ENCODE results near the gene TIA1. TPM values are rescaled to one million over a fixed set of nuclear protein-coding genes. Genes with fewer than 3 reads are reported as not detected.

The TIA1 gene
- polyA plus RNA-seq, 3 donors = 47.0 to 61.9 (median 48.7) TPM

DNA sequence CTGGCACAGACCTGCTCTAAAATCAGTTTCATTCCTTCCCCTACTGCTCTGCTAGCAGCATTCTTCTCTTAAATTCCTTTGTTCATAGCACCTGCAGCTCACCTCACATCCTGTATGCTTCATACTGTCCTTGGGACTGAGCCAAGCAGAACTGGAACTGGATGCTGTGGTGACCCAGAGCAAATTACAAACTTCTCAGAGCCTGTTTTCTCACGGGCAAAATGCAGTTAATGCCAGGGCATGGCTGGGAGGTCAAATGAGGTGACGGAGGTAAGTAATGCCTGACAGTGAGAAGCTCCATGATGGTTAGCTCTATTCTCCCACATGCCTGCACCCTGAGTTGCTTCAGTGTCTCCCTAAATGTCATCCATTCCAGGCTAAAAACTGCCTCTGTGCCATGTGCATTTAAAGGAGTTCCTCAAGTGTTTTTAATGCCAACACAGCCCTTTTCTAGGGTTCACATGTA, 87.3 kb downstream of the TIA1 start:
- H3K27ac ChIP-seq (ENCODE audit: low read depth in 1 of 2, low read length in 2 of 2) = no peak overlapping the region
- no peak for TF ChIP-seq CTCF (IDR thresholded peaks at IDR 0.05)
- no peak overlapping the region for H3K4me3 Mint-ChIP-seq
- H3K27ac Mint-ChIP-seq = peak overlapping the region in 4 of 7 donors; percentile 0 to 40 (median 6)
- H3K9ac ChIP-seq (ENCODE audit: insufficient read depth, low read length, poor library complexity, severe bottlenecking) = no peak overlapping the region
- H3K4me1 Mint-ChIP-seq = no peaks in the 10 kb centered on the region
- no peaks in the 10 kb centered on the region for H3K27me3 Mint-ChIP-seq (ENCODE audit: low read depth in 3 of 3)
- intact Hi-C loops (cut with micrococcal nuclease) = no loop called here
- peaks cover 28 to 92% of the 10 kb centered on the region in 2 donors for H3K36me3 Mint-ChIP-seq
- WGBS (ENCODE audit: insufficient coverage) = 50% methylated on average over 1 of the region's 2 CpGs
- H3K4me2 ChIP-seq (replicated peaks; ENCODE audit: extremely low read depth, low read length, poor library complexity, severe bottlenecking) = no peak overlapping the region
- no peaks in the 10 kb centered on the region for H3K79me2 ChIP-seq (ENCODE audit: insufficient read depth, low read length)
- no peak for DNase-seq
- peaks cover 45 to 81% of the 10 kb centered on the region in 2 donors for H3K36me3 ChIP-seq (replicated peaks in 1 of 2; ENCODE audit: control insufficient read depth in 1 of 2, insufficient read depth in 2 of 2, low read length in 2 of 2)
- no peaks in the 10 kb centered on the region for H3K9me3 Mint-ChIP-seq
- H3K27me3 ChIP-seq (ENCODE audit: control insufficient read depth in 2 of 2, insufficient read depth in 2 of 2, low read length in 2 of 2) = no peaks in the 10 kb centered on the region
- H2AFZ ChIP-seq (ENCODE audit: insufficient read depth, low read depth, low read length, poor library complexity, severe bottlenecking) = no peak overlapping the region
- H3K4me1 ChIP-seq (ENCODE audit: control insufficient read depth in 1 of 2, insufficient read depth in 2 of 2, low read length in 2 of 2) = no peaks in the 10 kb centered on the region
- no peak overlapping the region for H3K4me3 ChIP-seq (replicated peaks in 1 of 3; ENCODE audit: low read depth in 2 of 3, low read length in 3 of 3)
- no peaks in the 10 kb centered on the region for H3K9me3 ChIP-seq (replicated peaks in 1 of 2; ENCODE audit: control insufficient read depth in 1 of 2, insufficient read depth in 1 of 2, low read length in 2 of 2)
- H4K20me1 ChIP-seq (ENCODE audit: insufficient read depth, low read length) = no peaks in the 10 kb centered on the region

DNA sequence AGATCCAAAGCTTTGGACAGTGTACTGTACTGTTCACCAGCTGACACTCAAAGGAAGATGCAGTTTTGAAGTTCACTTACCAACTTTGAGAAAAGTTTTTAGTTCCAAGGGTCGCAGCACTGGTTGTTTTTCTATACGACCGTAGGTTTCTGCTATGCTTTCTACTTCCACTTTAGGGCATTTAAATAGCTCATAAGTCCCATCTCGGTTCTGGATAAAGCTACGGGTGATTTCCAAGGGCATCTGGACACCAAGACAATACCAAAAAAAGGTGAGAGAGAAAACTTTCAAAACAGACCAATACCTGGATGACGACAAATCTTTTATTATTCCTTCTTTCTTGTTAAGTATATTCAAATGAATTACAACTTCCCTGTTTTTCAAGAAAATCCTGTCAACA, 87.9 kb downstream of the TIA1 start:
- Mint-ChIP-seq H3K4me3 (no peak overlapping the region), H3K36me3 (peaks cover 29 to 91% of the 10 kb centered on the region in 2 donors), H3K4me1 (no peaks in the 10 kb centered on the region), H3K27me3 (ENCODE audit: low read depth in 3 of 3) (no peaks in the 10 kb centered on the region), H3K27ac (peak overlapping the region in 1 of 7 donors; percentile 0), H3K9me3 (no peaks in the 10 kb centered on the region)
- intact Hi-C loops (cut with micrococcal nuclease) = no loop called here
- Histone ChIP-seq H3K9me3 (replicated peaks in 1 of 2; ENCODE audit: control insufficient read depth in 1 of 2, insufficient read depth in 1 of 2, low read length in 2 of 2) (no peaks in the 10 kb centered on the region), H3K79me2 (ENCODE audit: insufficient read depth, low read length) (no peaks in the 10 kb centered on the region), H3K4me1 (ENCODE audit: control insufficient read depth in 1 of 2, insufficient read depth in 2 of 2, low read length in 2 of 2) (no peaks in the 10 kb centered on the region), H3K9ac (ENCODE audit: insufficient read depth, low read length, poor library complexity, severe bottlenecking) (no peak overlapping the region), H2AFZ (ENCODE audit: insufficient read depth, low read depth, low read length, poor library complexity, severe bottlenecking) (no peak overlapping the region), H3K27ac (ENCODE audit: low read depth in 1 of 2, low read length in 2 of 2) (no peak overlapping the region), H3K4me3 (replicated peaks in 1 of 3; ENCODE audit: low read depth in 2 of 3, low read length in 3 of 3) (no peak overlapping the region), H3K4me2 (replicated peaks; ENCODE audit: extremely low read depth, low read length, poor library complexity, severe bottlenecking) (no peak overlapping the region), H3K36me3 (replicated peaks in 1 of 2; ENCODE audit: control insufficient read depth in 1 of 2, insufficient read depth in 2 of 2, low read length in 2 of 2) (peaks cover 41 to 76% of the 10 kb centered on the region in 2 donors), H3K27me3 (ENCODE audit: control insufficient read depth in 2 of 2, insufficient read depth in 2 of 2, low read length in 2 of 2) (no peaks in the 10 kb centered on the region), H4K20me1 (ENCODE audit: insufficient read depth, low read length) (no peaks in the 10 kb centered on the region)
- no peak for DNase-seq
- TF ChIP-seq CTCF (IDR thresholded peaks at IDR 0.05) = no peak
- whole genome bisulfite sequencing (ENCODE audit: insufficient coverage) = 95% methylated on average over 3 of the region's 6 CpGs

Small RNAs within 50 kb of the gene (small RNA-seq; reads per million reads assigned to genes)
- not detected for gene AC016700.2 (ENCODE audit: insufficient read length, low read depth)
- not detected for gene MIR1285-2 (ENCODE audit: insufficient read length, low read depth)

Other genes starting within 250 kb of the TIA1 start
- 100 to 1,000 TPM; 178 to 299 (median 194) TPM for gene PCBP1, start 161.2 kb downstream of the TIA1 start, polyA plus RNA-seq
- gene C2orf42, start 57.6 kb downstream of the TIA1 start, polyA plus RNA-seq = 1 to 10 TPM; 3.0 to 5.5 (median 4.0) TPM
- gene PCYOX1, start 9.5 kb upstream of the TIA1 start, polyA plus RNA-seq = 10 to 100 TPM in 2 of 3 donors, 1 to 10 TPM in 1; 2.8 to 16.5 (median 10.8) TPM
- 100 to 1,000 TPM in 2 of 3 donors, 10 to 100 TPM in 1; 49.0 to 233 (median 214) TPM for gene SNRPG, start 45.1 kb upstream of the TIA1 start, polyA plus RNA-seq
- gene FAM136A, start 53.4 kb upstream of the TIA1 start, polyA plus RNA-seq = 10 to 100 TPM; 26.1 to 31.8 (median 30.1) TPM

Measured in CD14-positive monocyte (primary cell).